GM12874 (cell line): ENCODE results near the gene ATG2A.

Experiments used
- CTCF ChIP-seq: IDR thresholded peaks from 2 replicates; pipeline ENCODE4 v1.5.1; 2011; ENCODE audit warnings: low read depth, mild to moderate bottlenecking, control low read depth, low read length, moderate library complexity; ENCODE audit not compliant: insufficient read depth

The ATG2A gene

GRCh38 chr11:64848826-64849597 is 68.0 kb downstream of the ATG2A start:
- TF ChIP-seq CTCF, result peak; percentile 30; the same call in 1 of the 2 replicates

- no peak for TF ChIP-seq CTCF
Measured at GRCh38 chr11:64848214-64848825, 68.7 kb downstream of the ATG2A start.

- peak; percentile 92 for TF ChIP-seq CTCF
Measured at GRCh38 chr11:64846998-64847666, 69.9 kb downstream of the ATG2A start.

- TF ChIP-seq CTCF, result no peak
Measured at GRCh38 chr11:64845129-64845775, 71.8 kb downstream of the ATG2A start.
